Rectal smooth muscle tissue (tissue), 1 donor: Measurements from ENCODE around the gene SCNN1A.

Experiments
- H3K27ac ChIP-seq: one replicate; pipeline ENCODE4 v1.7.0; 2013; ENCODE audit warnings: low read depth, low read length, inconsistent platforms
- H3K27me3 ChIP-seq: one replicate; pipeline ENCODE4 v1.7.0; 2013; ENCODE audit warnings: low read length; ENCODE audit not compliant: control insufficient read depth, insufficient read depth
- H3K36me3 ChIP-seq: one replicate; pipeline ENCODE4 v1.7.0; 2013; ENCODE audit warnings: low read length; ENCODE audit not compliant: control insufficient read depth, insufficient read depth
- H3K4me1 ChIP-seq: one replicate; pipeline ENCODE4 v1.7.0; 2013; ENCODE audit warnings: low read length; ENCODE audit not compliant: control insufficient read depth, insufficient read depth
- H3K4me3 ChIP-seq: one replicate; pipeline ENCODE4 v1.7.0; 2013; ENCODE audit warnings: low read length
- H3K9ac ChIP-seq: one replicate; pipeline ENCODE4 v1.7.0; 2013; ENCODE audit warnings: low read length

The SCNN1A gene

GRCh38 chr12:6328945-6329702 is 46.2 kb downstream of the SCNN1A start:
- Histone ChIP-seq H3K27me3 (no peaks in the 10 kb centered on the region), H3K4me1 (peaks cover 9% of the 10 kb centered on the region), H3K4me3 (no peak overlapping the region), H3K9ac (no peak overlapping the region), H3K36me3 (peaks cover 46% of the 10 kb centered on the region), H3K27ac (peak overlapping the region; percentile 32)

GRCh38 chr12:6328045-6328779 is 47.2 kb downstream of the SCNN1A start:
- Histone ChIP-seq H3K27ac (peak overlapping the region; percentile 69), H3K4me1 (peaks cover 15% of the 10 kb centered on the region), H3K9ac (no peak overlapping the region), H3K27me3 (no peaks in the 10 kb centered on the region), H3K36me3 (peaks cover 37% of the 10 kb centered on the region), H3K4me3 (no peak overlapping the region)

- H3K27me3 ChIP-seq, result no peaks in the 10 kb centered on the region
- H3K36me3 ChIP-seq, result peaks cover 30% of the 10 kb centered on the region
- H3K9ac ChIP-seq, result no peak overlapping the region
- H3K4me3 ChIP-seq, result no peak overlapping the region
- peak overlapping the region; percentile 69 for H3K27ac ChIP-seq
- H3K4me1 ChIP-seq, result peaks cover 18% of the 10 kb centered on the region
Observed at GRCh38 chr12:6327229-6328041, 47.9 kb downstream of the SCNN1A start.

GRCh38 chr12:6326316-6327228 is 48.8 kb downstream of the SCNN1A start:
- peak overlapping the region; percentile 38 for H3K4me3 ChIP-seq
- H3K27me3 ChIP-seq, result no peaks in the 10 kb centered on the region
- H3K9ac ChIP-seq, result peak overlapping the region; percentile 24
- H3K4me1 ChIP-seq, result peaks cover 18% of the 10 kb centered on the region
- peaks cover 29% of the 10 kb centered on the region for H3K36me3 ChIP-seq
- H3K27ac ChIP-seq, result peak overlapping the region; percentile 69

GRCh38 chr12:6324936-6325750 is 50.2 kb downstream of the SCNN1A start:
- peaks cover 18% of the 10 kb centered on the region for H3K4me1 ChIP-seq
- H3K27me3 ChIP-seq, result no peaks in the 10 kb centered on the region
- H3K27ac ChIP-seq, result no peak overlapping the region
- H3K36me3 ChIP-seq, result peaks cover 15% of the 10 kb centered on the region
- H3K9ac ChIP-seq, result no peak overlapping the region
- H3K4me3 ChIP-seq, result no peak overlapping the region

- peaks cover 18% of the 10 kb centered on the region for H3K4me1 ChIP-seq
- H3K9ac ChIP-seq, result no peak overlapping the region
- peaks cover 10% of the 10 kb centered on the region for H3K36me3 ChIP-seq
- peak overlapping the region; percentile 88 for H3K27ac ChIP-seq
- H3K27me3 ChIP-seq, result no peaks in the 10 kb centered on the region
- H3K4me3 ChIP-seq, result peak overlapping the region; percentile 32
Observed at GRCh38 chr12:6323995-6324711, 51.2 kb downstream of the SCNN1A start.

- no peak overlapping the region for H3K9ac ChIP-seq
Observed at GRCh38 chr12:6323340-6323994, 51.9 kb downstream of the SCNN1A start.

GRCh38 chr12:6322969-6323339 is 52.4 kb downstream of the SCNN1A start:
- Histone ChIP-seq H3K4me1 (peaks cover 18% of the 10 kb centered on the region), H3K27me3 (no peaks in the 10 kb centered on the region), H3K9ac (no peak overlapping the region), H3K27ac (peak overlapping the region; percentile 88), H3K4me3 (no peak overlapping the region), H3K36me3 (peaks cover under 1% of the 10 kb centered on the region)

More at GRCh38 chr12:6323340-6323994, 51.9 kb downstream of the SCNN1A start:
- Histone ChIP-seq H3K27ac (peak overlapping the region; percentile 88), H3K27me3 (no peaks in the 10 kb centered on the region), H3K4me3 (peak overlapping the region; percentile 32), H3K36me3 (peaks cover 5% of the 10 kb centered on the region), H3K4me1 (peaks cover 18% of the 10 kb centered on the region)

- Histone ChIP-seq H3K27ac (peak overlapping the region; percentile 88), H3K36me3 (no peaks in the 10 kb centered on the region), H3K4me1 (peaks cover 18% of the 10 kb centered on the region), H3K9ac (no peak overlapping the region), H3K4me3 (no peak overlapping the region), H3K27me3 (no peaks in the 10 kb centered on the region)
Observed at GRCh38 chr12:6322352-6322751, 53.0 kb downstream of the SCNN1A start.

GRCh38 chr12:6321905-6322304 is 53.5 kb downstream of the SCNN1A start:
- Histone ChIP-seq H3K27ac (no peak overlapping the region), H3K4me1 (peaks cover 15% of the 10 kb centered on the region), H3K27me3 (no peaks in the 10 kb centered on the region), H3K4me3 (no peak overlapping the region), H3K36me3 (no peaks in the 10 kb centered on the region), H3K9ac (no peak overlapping the region)
